Vagina (tissue), 2 donors: ENCODE results near the gene DHRSX.

Experiments used
- CTCF ChIP-seq, 3 experiments: fragments of 450-650 bp in 2 of 3; fragments of 200-600 bp in 1 of 3; sonication (generic) in 1 of 3; IDR thresholded peaks; one replicate each; pipeline ENCODE4 v1.5.1; 2017 to 2019; ENCODE audit warnings: antibody characterized with exemption in 3 of 3, mild to moderate bottlenecking in 2 of 3, moderate library complexity in 2 of 3
- POLR2A ChIP-seq, 2 donors: fragments of 450-650 bp; IDR thresholded peaks; one replicate each; pipeline ENCODE4 v1.6.1; 2017; ENCODE audit warnings: antibody characterized with exemption in 2 of 2, mild to moderate bottlenecking in 2 of 2, moderate library complexity in 2 of 2
- POLR2AphosphoS5 ChIP-seq, 2 donors: sonication (generic); formaldehyde crosslinking; IDR thresholded peaks; one replicate each; pipeline ENCODE4 v1.9.0; 2017; ENCODE audit warnings: antibody characterized with exemption in 2 of 2, mild to moderate bottlenecking in 2 of 2, low read depth in 1 of 2; ENCODE audit not compliant: insufficient read depth in 1 of 2

- no peak for TF ChIP-seq CTCF (IDR thresholded peaks at IDR 0.05)
- TF ChIP-seq POLR2AphosphoS5 (IDR thresholded peaks at IDR 0.05; ENCODE audit: insufficient read depth in 1 of 2, low read depth in 1 of 2), result no peak
- TF ChIP-seq POLR2A (IDR thresholded peaks at IDR 0.05), result no peak
These were observed 83.7 kb downstream of the DHRSX start for GRCh38 chrX:2416851-2417604.
